Measurements from ENCODE around the gene PLOD3. TPM values are rescaled to one million over a fixed set of nuclear protein-coding genes. Genes with fewer than 3 reads are reported as not detected.

PLOD3 gene
- total and polyA plus RNA-seq, 2 of the 8 experiments (the other 6 are each of a cell fraction or from before 2014, with no cell fraction given), result 28.4 to 47.2 TPM

DNA sequence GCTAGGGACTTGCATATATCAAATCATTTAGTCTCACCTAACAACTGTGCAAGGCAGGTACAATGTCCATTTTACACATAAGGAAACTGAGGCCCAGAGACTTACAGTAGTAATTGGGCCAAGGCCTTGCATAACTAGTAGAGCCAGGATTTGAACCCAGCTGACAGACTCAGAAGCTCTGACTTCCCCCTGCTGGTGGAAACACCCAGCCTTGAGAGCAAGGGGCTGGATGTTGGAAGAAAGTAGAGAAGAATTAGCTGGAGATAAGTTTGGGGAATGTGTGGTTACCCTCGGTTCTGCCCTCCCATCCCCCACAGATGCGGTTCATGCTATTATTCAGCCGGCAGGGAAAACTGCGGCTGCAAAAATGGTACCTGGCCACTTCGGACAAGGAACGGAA, 61.1 kb downstream of the PLOD3 start:
- Histone ChIP-seq H3K79me1 (ENCODE audit: low read depth, low read length) (no peaks in the 10 kb centered on the region), H3K36me3 (ENCODE audit: control insufficient read depth in 2 of 4, insufficient read depth in 4 of 4, low read length in 3 of 4) (peaks cover 0 to 3% (median 1%) of the 10 kb centered on the region in 4 experiments; a peak in 3 of 8 replicates), H4K5ac (ENCODE audit: insufficient read length, low read depth, low read length) (no peak overlapping the region), H2BK120ac (replicated peaks; ENCODE audit: low read depth, low read length) (no peak overlapping the region), H3K56ac (replicated peaks; ENCODE audit: insufficient read length, low read depth, low read length) (no peak overlapping the region), H4K20me1 (replicated peaks in 1 of 2; ENCODE audit: control insufficient read depth in 1 of 2, insufficient read depth in 2 of 2, low read length in 2 of 2) (no peaks in the 10 kb centered on the region), H3K4ac (replicated peaks; ENCODE audit: insufficient read length, low read depth, low read length) (no peak overlapping the region), H3K79me2 (ENCODE audit: control insufficient read depth in 1 of 2, insufficient read depth in 2 of 2, low read length in 2 of 2) (0 out of 4 replicates have a peak, but pooled peaks cover 0 to 4% of the 10 kb centered on the region in 2 experiments), H3K9ac (replicated peaks in 1 of 4; ENCODE audit: extremely low read depth in 1 of 4, low read depth in 3 of 4, low read length in 3 of 4) (no peak overlapping the region), H2BK5ac (ENCODE audit: low read depth, low read length) (peak overlapping the region; percentile 47; the same call in 1 of the 2 replicates), H3K4me2 (ENCODE audit: insufficient read depth in 1 of 2, low read depth in 2 of 2, low read length in 2 of 2) (peak overlapping the region in 1 of 2 experiments; percentile 78; a peak in 2 of 4 replicates), H3K23ac (ENCODE audit: insufficient read length) (no peak overlapping the region), H3K27ac (ENCODE audit: low read depth, low read length) (no peak overlapping the region), H3K18ac (ENCODE audit: extremely low read depth, low read length) (no peak overlapping the region), H3K14ac (ENCODE audit: insufficient read length) (no peak overlapping the region), H2AK5ac (ENCODE audit: low read depth, low read length) (no peak overlapping the region; the same call in 1 of the 2 replicates), H2BK20ac (ENCODE audit: low read length) (peak overlapping the region; percentile 84), H3K4me1 (replicated peaks in 1 of 4; ENCODE audit: control insufficient read depth in 3 of 4, insufficient read depth in 4 of 4, low read length in 3 of 4) (peaks cover 14 to 35% (median 23%) of the 10 kb centered on the region in 4 experiments), H3K9me3 (ENCODE audit: insufficient read depth in 2 of 2, low read depth in 1 of 2, low read length in 1 of 2) (no peaks in the 10 kb centered on the region; a peak in 1 of 4 replicates), H2BK15ac (ENCODE audit: low read length) (no peak overlapping the region), H4K91ac (replicated peaks; ENCODE audit: insufficient read length, low read length) (peak overlapping the region; percentile 34), H3K4me3 (ENCODE audit: extremely low read depth in 1 of 4, insufficient read depth in 2 of 4, low read depth in 3 of 4, low read length in 4 of 4) (no peak overlapping the region), H4K8ac (ENCODE audit: extremely low read depth, insufficient read depth, low read length) (no peak overlapping the region), H2BK12ac (ENCODE audit: low read depth, low read length) (peak overlapping the region; percentile 88), H3K27me3 (replicated peaks in 1 of 4; ENCODE audit: control insufficient read depth in 3 of 4, extremely low read depth in 1 of 4, insufficient read depth in 3 of 4, low read length in 3 of 4) (peaks cover 0 to 8% (median 5%) of the 10 kb centered on the region in 4 experiments; a peak in 3 of 7 replicates), H3K23me2 (ENCODE audit: low read depth, low read length) (no peaks in the 10 kb centered on the region; the same call in 1 of the 2 replicates), H2AFZ (ENCODE audit: low read length) (no peak overlapping the region)
- ChIA-PET POLR2A (ENCODE audit: partially characterized antibody) (interaction anchor here (1.0 to 4.7 kb wide), 7 partner anchors 9 to 138 kb away, joined by 4 to 20 read pairs (median 5); partner anchors contain the start of genes MOGAT3, TRIM56 and VGF), CTCF (ENCODE audit: partially characterized antibody) (interaction anchor here (0.6 to 7.6 kb wide), 25 partner anchors 9 to 233 kb away, joined by 3 to 115 read pairs (median 4); partner anchors contain the start of genes SERPINE1 and VGF)
- no peak for DNase-seq (ENCODE audit: low read depth in 1 of 2, low spot score in 2 of 2)
- WGBS, 2 experiments (ENCODE audit: extremely low coverage in 1 of 2, insufficient coverage in 1 of 2, insufficient read length in 1 of 2, insufficient replicate concordance in 2 of 2, low coverage in 1 of 2, low lambda C conversion rate in 2 of 2, missing lambda C conversion rate in 1 of 2), result 83% methylated on average over 6 of the region's 6 CpGs; no CpG with 5 or more reads in 1 of the 2 experiments
- FAIRE-seq, result no peak
- TF ChIP-seq ASH2L (IDR thresholded peaks at IDR 0.05; ENCODE audit: low read length), result no peak
- TF ChIP-seq, protein P1, sequence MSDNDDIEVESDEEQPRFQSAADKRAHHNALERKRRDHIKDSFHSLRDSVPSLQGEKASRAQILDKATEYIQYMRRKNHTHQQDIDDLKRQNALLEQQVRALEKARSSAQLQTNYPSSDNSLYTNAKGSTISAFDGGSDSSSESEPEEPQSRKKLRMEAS (IDR thresholded peaks at IDR 0.05), result no peak
- TF ChIP-seq RBBP5 (IDR thresholded peaks at IDR 0.05; ENCODE audit: borderline replicate concordance, low read depth, low read length), result no peak
- TF ChIP-seq MAFK (IDR thresholded peaks at IDR 0.05; ENCODE audit: low read depth, low read length), result no peak
- TF ChIP-seq, protein P2, sequence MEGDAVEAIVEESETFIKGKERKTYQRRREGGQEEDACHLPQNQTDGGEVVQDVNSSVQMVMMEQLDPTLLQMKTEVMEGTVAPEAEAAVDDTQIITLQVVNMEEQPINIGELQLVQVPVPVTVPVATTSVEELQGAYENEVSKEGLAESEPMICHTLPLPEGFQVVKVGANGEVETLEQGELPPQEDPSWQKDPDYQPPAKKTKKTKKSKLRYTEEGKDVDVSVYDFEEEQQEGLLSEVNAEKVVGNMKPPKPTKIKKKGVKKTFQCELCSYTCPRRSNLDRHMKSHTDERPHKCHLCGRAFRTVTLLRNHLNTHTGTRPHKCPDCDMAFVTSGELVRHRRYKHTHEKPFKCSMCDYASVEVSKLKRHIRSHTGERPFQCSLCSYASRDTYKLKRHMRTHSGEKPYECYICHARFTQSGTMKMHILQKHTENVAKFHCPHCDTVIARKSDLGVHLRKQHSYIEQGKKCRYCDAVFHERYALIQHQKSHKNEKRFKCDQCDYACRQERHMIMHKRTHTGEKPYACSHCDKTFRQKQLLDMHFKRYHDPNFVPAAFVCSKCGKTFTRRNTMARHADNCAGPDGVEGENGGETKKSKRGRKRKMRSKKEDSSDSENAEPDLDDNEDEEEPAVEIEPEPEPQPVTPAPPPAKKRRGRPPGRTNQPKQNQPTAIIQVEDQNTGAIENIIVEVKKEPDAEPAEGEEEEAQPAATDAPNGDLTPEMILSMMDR (IDR thresholded peaks at IDR 0.05; ENCODE audit: control extremely low read depth in 1 of 3, insufficient read depth in 1 of 3, low read depth in 1 of 3, low read length in 3 of 3), result peak in 2 of 3 experiments; percentile 15 to 43; a peak in 1 of 4 replicates
- no peak for TF ChIP-seq HDAC2 (IDR thresholded peaks at IDR 0.05; ENCODE audit: borderline replicate concordance in 1 of 2, low read depth in 2 of 2, low read length in 2 of 2)
- no peak for TF ChIP-seq CTBP2 (IDR thresholded peaks at IDR 0.05; ENCODE audit: borderline replicate concordance, insufficient read depth, insufficient read length, low read length)
- peak; percentile 6 to 24; a peak in 1 of 4 replicates for TF ChIP-seq RAD21 (IDR thresholded peaks at IDR 0.05 in 1 of 2, conservative IDR thresholded peaks at IDR 0.05 in 1 of 2; ENCODE audit: low read depth in 2 of 2, low read length in 2 of 2)
- no peak for TF ChIP-seq TEAD4 (IDR thresholded peaks at IDR 0.05; ENCODE audit: low read depth, low read length)
